IPS-11a (cell line): ENCODE measurements around the gene LDLRAD1.
A peak's percentile ranks its signal among the peaks of the same experiment; 100 is the strongest.
"Not testable (repeated sequence)": the region's sequence is repeated elsewhere in the genome, so short reads cannot be mapped to it uniquely, and the experiment has no call there.

Source experiments
- H3K4me3 ChIP-seq: one replicate; pipeline ENCODE4 v1.5.1; 2013; ENCODE audit warnings: low read depth, low read length, control low read depth

The LDLRAD1 gene

DNA sequence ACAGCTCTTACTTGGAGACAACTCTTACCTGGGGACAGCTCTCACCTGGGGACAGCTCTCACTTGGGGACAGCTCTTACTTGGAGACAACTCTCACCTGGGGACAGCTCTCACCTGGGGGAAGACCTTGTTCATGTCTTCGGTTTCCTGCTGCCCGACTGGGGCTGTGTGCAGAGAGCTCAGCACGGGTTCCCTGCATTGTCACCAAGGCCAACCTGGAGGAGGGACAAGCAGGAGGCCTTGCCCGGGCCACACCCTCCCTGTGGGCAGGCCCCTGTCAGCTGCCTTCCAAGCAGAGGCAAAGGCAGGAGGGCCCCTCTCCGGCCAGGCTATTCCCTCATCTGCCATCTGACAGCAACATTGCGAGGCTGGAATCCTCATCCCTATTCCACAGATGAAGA, at the start of gene LDLRAD1:
TSS of gene LDLRAD1 (minus strand) at position 208 of the 400 bp plus-strand sequence. CDS start at position 134, 74 bp downstream.
- no peak within 1 kb of the TSS for H3K4me3 ChIP-seq

DNA sequence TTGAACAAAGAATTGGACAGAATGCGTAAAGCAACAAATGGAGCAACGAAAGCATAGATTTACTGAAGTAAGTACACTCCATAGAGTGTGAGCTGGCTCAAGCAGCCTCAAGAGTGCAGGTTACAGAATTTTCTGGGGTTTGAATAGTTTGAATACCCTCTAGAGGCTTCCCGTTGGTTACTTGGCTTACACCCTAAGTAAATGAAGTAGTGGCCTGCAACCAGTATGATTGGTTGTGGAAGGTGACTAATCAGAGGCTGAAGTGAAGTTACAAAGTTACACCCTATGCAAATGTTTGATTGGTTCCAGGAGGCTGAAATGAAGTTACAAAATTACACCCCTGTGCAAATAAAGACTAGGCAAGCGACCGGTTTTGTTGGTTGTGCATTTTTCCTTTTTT, 46.3 kb upstream of the LDLRAD1 start:
- no peak overlapping the region for H3K4me3 ChIP-seq

- no peak overlapping the region for H3K4me3 ChIP-seq
Measured at GRCh38 chr1:54054438-54054749, 36.4 kb upstream of the LDLRAD1 start.

DNA sequence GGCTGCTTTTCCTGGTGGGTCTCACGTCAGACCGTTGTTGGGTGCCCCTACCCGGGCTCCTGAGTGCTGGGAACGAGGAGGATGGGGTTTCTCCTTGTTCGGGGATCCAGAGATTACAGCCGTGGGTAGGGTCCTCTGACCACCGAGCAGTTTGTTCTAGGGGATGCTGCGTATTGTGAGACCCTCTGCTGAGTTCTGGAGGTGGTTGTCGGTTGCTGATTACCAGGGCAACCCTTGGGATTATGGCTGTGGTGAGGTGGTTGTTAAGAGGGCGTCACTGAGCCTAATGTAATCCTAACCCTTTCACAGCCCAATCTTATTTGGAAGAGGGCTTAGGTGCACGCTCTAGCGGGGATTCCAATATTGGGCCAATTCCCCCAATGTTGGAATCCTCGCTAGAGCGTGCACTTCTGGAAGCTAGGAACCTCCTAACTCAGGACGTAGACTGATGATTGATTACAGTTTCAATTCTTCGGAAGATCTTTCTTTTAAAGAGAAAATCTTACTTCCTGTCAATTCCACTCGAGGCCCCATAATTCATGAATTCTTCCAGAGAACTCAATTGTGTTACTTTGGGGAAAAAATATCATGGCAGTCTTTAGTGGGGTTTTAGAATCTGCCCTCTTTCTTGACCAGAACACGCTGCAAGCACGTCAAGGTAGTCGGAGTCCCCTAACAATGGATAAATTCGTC, 35.9 kb upstream of the LDLRAD1 start:
- peak overlapping the region; percentile 99 for H3K4me3 ChIP-seq

GRCh38 chr1:54052934-54053744, 35.2 kb upstream of the LDLRAD1 start, which contains the start of the genes TCEANC2 and TMEM59:
TCEANC2 (plus strand) TSS chr1:54053608; CDS start chr1:54054423, 815 bp downstream.
TMEM59 (minus strand) TSS chr1:54053204; CDS start chr1:54053188, 16 bp downstream.
- H3K4me3 ChIP-seq: peak within 1 kb of the TSS; percentile 99

DNA sequence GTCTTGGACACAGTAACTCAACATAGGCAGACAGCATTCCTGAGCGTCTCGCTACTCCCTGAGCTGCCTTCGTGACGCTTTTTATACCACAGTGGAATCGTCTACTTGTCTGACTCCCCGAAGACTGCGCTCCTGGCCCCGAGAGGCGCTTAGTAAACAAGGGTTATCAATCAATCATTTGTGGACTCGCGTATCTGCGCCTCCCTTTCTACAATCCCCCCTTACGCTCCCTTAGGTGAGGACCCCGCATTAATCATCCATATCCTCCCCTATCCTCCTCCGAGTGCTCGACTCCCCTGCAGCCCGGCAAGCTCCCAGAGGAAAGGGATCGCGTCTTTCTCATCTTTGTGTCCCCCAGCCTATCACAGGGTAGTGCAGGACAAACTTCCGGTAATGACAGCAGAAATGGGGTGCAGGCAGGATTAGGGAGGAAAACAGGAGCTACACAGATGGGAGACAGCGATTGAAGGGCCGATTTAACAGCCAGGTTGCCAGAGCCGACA, 34.5 kb upstream of the LDLRAD1 start:
- peak overlapping the region; percentile 99 for H3K4me3 ChIP-seq

- peak overlapping the region; percentile 99 for H3K4me3 ChIP-seq
Measured at GRCh38 chr1:54051933-54052430, 34.0 kb upstream of the LDLRAD1 start.

GRCh38 chr1:54050435-54050834, 32.4 kb upstream of the LDLRAD1 start:
- not testable (repeated sequence) for H3K4me3 ChIP-seq

GRCh38 chr1:54047384-54048305, 29.7 kb upstream of the LDLRAD1 start:
- no peak overlapping the region for H3K4me3 ChIP-seq

DNA sequence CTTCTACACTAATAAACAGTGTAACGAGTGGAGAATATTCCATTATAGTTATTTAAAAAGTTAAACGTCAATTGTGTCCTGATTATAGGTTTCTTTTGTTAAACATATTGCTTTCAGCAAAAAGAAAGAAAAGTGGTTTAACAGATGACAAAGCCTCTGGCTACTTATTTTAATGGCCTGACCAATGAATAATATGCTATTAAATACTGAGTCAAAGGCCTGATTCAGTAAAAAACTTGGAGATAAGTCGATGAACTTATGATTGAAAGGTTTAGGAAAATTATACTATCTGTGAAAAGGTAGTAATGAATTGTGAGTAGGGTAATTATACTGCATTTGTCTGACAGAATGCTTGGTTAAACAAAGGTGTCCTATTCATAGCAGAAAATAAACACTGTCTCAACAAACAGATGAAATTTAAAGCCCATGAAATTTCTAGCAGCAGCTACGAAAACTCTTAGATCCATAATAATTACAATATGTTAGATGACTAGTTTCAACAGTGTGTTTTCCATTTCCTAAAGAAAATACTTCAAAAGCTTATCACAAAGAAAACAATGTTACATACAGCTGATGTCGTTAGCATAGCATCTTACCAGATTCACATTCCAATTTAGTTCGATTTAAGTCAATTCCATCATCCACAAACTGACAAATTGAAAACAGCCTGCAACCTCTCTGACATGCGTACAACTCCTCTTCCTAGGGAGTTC, 28.8 kb upstream of the LDLRAD1 start:
- no peak overlapping the region for H3K4me3 ChIP-seq

DNA sequence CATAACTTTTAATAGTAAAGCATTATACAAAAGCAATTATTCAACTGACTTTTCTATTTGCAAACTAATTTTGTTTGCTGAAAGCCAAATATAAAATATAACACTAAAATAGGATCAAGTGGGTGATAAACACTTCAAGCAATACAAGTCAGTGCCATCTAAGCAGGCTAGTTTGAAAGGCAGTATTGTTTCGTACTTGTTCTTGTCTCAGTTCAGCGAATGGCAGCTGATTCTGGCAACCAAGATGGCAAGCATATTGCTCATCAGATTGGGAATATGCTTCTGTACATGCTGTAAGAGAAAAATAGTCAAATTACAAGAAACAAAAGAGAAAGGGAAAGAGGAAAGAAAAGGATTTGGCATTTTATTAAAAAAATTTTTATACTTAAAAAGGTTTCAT, 27.5 kb upstream of the LDLRAD1 start:
- no peak overlapping the region for H3K4me3 ChIP-seq

DNA sequence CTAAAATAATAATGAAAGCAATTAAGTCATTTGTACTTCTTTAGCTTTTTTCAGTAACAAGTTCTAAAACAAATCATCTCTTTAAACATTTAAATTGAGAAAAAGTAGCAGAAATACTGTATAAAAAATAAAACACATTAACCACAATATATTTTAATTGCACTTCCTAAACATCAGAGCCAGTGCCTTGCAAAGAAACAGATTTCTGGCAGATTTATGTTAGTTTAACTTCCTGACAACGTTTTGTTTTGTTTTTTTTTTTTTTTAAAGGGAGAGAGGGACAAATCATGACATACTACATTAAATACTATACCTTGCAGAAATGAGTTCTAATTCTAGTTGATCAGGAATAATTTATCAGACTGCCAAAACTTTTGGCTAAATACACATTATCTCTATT, 23.8 kb upstream of the LDLRAD1 start:
- no peak overlapping the region for H3K4me3 ChIP-seq

DNA sequence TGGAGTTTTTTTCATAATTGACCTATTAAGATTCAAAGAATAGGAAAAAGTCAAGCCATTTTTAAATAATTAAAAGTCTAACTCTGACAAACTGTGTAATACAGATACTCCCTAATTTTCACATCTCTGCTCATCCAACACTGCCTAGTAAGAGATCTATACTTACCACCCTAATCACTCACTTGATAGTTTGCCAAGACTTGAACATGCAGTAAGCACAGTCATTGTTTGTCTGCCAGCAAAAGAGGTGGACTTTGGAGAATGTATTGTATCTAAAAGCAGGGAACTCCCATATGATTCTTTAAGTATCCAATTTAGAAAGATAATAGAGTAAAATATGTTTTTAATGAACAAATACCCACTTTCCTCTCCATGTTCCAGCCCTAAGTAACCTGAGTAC, 19.5 kb upstream of the LDLRAD1 start:
- H3K4me3 ChIP-seq: no peak overlapping the region

DNA sequence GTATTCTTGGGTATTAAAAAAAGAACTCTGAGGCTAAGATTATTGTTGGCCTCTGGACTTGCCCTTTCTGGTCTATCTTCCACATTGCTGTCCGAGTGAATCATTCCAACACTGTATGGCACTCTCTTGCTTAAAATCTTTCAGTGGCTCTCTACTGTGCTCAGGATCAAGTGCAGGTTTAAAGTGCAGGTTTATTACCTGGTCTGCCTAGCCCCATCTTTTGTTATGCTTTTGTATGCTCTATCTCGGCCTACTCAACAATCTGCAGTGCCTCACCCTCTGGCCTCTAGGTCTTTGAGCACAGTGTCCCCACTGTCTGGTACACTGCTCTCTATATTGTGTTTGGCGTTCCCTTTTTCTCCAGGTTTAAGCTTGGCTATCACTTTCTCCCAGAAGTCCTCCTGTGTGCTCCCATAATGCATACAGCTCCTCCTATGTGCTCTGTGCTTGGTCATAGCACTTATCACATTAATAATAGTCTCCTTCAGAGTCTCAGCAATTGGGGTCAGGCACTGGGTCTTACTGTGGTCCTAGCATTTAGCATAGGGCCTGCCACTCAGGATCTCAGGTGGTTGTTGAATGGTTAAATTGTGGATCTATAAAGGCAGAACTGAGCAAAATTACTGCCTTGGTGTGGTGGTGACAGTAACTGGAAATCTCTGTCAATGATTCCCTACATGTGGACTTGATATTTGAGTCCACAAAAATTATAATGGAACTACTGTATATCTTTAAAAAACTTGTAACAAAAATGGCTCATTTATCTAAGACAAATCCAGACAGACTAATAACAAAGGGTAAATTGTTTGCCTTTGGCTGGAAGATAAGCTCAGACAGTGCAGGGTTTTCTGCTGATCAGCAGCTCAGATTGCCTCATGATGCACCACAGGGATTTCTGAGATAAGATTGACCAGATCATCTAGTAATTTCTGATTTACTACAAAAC, 10.6 kb upstream of the LDLRAD1 start:
- no peak overlapping the region for H3K4me3 ChIP-seq

DNA sequence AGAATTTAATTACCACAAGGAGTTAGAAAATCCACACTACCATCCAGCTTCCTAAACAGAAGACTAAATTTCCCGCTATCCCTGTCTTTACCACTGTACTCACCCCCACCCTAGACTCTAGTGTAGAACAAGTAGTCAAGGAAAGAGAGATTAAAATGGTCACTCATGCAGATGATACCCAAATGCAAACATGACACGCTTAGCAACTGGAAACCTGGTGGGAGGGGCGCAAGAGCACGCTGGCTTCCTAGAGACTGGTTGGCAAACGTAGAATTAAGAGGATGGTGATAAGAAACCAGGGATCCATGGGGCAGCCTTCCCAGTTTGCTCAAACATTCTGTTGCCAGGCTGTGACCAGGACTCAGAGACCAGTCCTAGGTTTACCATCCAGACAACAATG, 9.9 kb upstream of the LDLRAD1 start:
- no peak overlapping the region for H3K4me3 ChIP-seq

GRCh38 chr1:54024811-54025210, 6.8 kb upstream of the LDLRAD1 start:
- H3K4me3 ChIP-seq: not testable (repeated sequence)

GRCh38 chr1:54024358-54024757, 6.4 kb upstream of the LDLRAD1 start:
- H3K4me3 ChIP-seq: no peak overlapping the region

- not testable (repeated sequence) for H3K4me3 ChIP-seq
Measured at GRCh38 chr1:54019562-54020176, 1.7 kb upstream of the LDLRAD1 start.

- H3K4me3 ChIP-seq: no peak overlapping the region
Measured at GRCh38 chr1:54018635-54019034, 649 bp upstream of the LDLRAD1 start.
